PC-9 (cell line): ENCODE measurements around the gene PKD2. TPM values are rescaled to one million over a fixed set of nuclear protein-coding genes. Genes with fewer than 3 reads are reported as not detected.
A peak's percentile ranks its signal among the peaks of the same experiment; 100 is the strongest.

Source experiments
- BruUV-seq: library from RNA; stranded (reverse); fragments of 400-500 nt; replicated peaks from 2 replicates; lab custom pipeline; 2021; lab: Mats Ljungman, UMichigan
- CTCF ChIA-PET: fragments of 300-600 bp; sonication (Branson Sonifier 250); formaldehyde crosslinking; loops from one replicate; lab custom pipeline; 2022; ENCODE audit warnings: antibody characterized with exemption; lab: Charles Lee
- POLR2A ChIA-PET: fragments of 300-600 bp; sonication (Branson Sonifier 250); formaldehyde crosslinking; loops from one replicate; lab custom pipeline; 2022; ENCODE audit warnings: antibody characterized with exemption; ENCODE audit not compliant: unreplicated experiment; lab: Charles Lee
- DNase-seq, 2 experiments: peaks; one replicate each; pipeline versions ENCODE4 v3.0.0 to v3.0.0-alpha.2; 2015 to 2022; ENCODE audit warnings: mixed read lengths in 1 of 2
- H2AFZ ChIP-seq: fragments of 200-600 bp; sonication (generic); 2 replicates; pipeline ENCODE4 v1.8.1; 2017; ENCODE audit warnings: antibody characterized with exemption
- H3F3A ChIP-seq: fragments of 200-600 bp; sonication (generic); 2 replicates; pipeline ENCODE4 v1.8.1; 2017; ENCODE audit warnings: antibody characterized with exemption, mild to moderate bottlenecking, low read depth; ENCODE audit not compliant: insufficient read depth
- H3K27ac ChIP-seq: fragments of 200-600 bp; sonication (generic); 2 replicates; pipeline ENCODE4 v1.6.1; 2016; ENCODE audit warnings: mixed run types
- H3K27me3 ChIP-seq: fragments of 200-600 bp; sonication (generic); 2 replicates; pipeline ENCODE4 v1.6.1; 2016; ENCODE audit warnings: low read depth, mixed run types; ENCODE audit not compliant: insufficient read depth
- H3K36me3 ChIP-seq: fragments of 200-600 bp; sonication (generic); 2 replicates; pipeline ENCODE4 v1.6.1; 2016; ENCODE audit warnings: low read depth, mixed run types
- H3K4me1 ChIP-seq: fragments of 200-600 bp; sonication (generic); replicated peaks from 2 replicates; pipeline ENCODE4 v1.6.1; 2016; ENCODE audit warnings: mixed run types; ENCODE audit not compliant: insufficient read depth
- H3K4me2 ChIP-seq: fragments of 200-600 bp; sonication (generic); 2 replicates; pipeline ENCODE4 v1.6.1; 2017; ENCODE audit warnings: mixed run types
- H3K4me3 ChIP-seq: fragments of 200-600 bp; sonication (generic); 2 replicates; pipeline ENCODE4 v1.6.1; 2016; ENCODE audit warnings: mixed run types
- H3K79me2 ChIP-seq: fragments of 200-600 bp; sonication (generic); 2 replicates; pipeline ENCODE4 v1.6.1; 2017; ENCODE audit warnings: low read depth, mixed run types
- H3K9me2 ChIP-seq: fragments of 200-600 bp; sonication (generic); 2 replicates; pipeline ENCODE4 v1.8.1; 2017; ENCODE audit warnings: mild to moderate bottlenecking; ENCODE audit not compliant: insufficient read depth
- H3K9me3 ChIP-seq: fragments of 200-600 bp; sonication (generic); 2 replicates; pipeline ENCODE4 v1.8.1; 2016; ENCODE audit warnings: low read depth; ENCODE audit not compliant: insufficient read depth
- H4K20me1 ChIP-seq: fragments of 200-600 bp; sonication (generic); 2 replicates; pipeline ENCODE4 v1.8.1; 2017; ENCODE audit not compliant: insufficient read depth
- EZH2 ChIP-seq: fragments of 200-600 bp; sonication (generic); IDR thresholded peaks from 2 replicates; pipeline ENCODE4 v1.8.0; 2017; ENCODE audit warnings: antibody characterized with exemption, low read depth
- intact Hi-C: fragments of 100-400 bp; cut with micrococcal nuclease; formaldehyde crosslinking; loops from one replicate; pipeline ENCODE4 v1.10.0; 2022; ENCODE audit not compliant: unreplicated experiment
- total RNA-seq: library from RNA; stranded (reverse); gene quantifications from 2 replicates; pipeline ENCODE4 v1.2.3, GENCODE V29; 2021
- TF ChIP-seq, protein P1 (sequence below): fragments of 200-600 bp; sonication (generic); conservative IDR thresholded peaks from 2 replicates; pipeline ENCODE4 v1.6.1; 2017; ENCODE audit warnings: mixed run types, antibody characterized with exemption, mild to moderate bottlenecking, moderate library complexity

The PKD2 gene
- total RNA-seq, 1 experiment from 2014 or later, result 10.2 TPM

- ChIA-PET CTCF (interaction anchor here (0.7 to 2.2 kb wide), 4 partner anchors 11 to 305 kb away, joined by 3 to 21 read pairs (median 5); no protein-coding TSS in a partner anchor), POLR2A (interaction anchor here (0.5 to 0.7 kb wide), 2 partner anchors 89 to 326 kb away, joined by 3 to 7 read pairs; no protein-coding TSS in a partner anchor)
- no peaks in the 10 kb centered on the region for H3K9me3 ChIP-seq
- no peaks in the 10 kb centered on the region for H3K27me3 ChIP-seq
- H3K9me2 ChIP-seq, result no peaks in the 10 kb centered on the region
- no peaks in the 10 kb centered on the region for H3F3A ChIP-seq
- TF ChIP-seq, protein P1, sequence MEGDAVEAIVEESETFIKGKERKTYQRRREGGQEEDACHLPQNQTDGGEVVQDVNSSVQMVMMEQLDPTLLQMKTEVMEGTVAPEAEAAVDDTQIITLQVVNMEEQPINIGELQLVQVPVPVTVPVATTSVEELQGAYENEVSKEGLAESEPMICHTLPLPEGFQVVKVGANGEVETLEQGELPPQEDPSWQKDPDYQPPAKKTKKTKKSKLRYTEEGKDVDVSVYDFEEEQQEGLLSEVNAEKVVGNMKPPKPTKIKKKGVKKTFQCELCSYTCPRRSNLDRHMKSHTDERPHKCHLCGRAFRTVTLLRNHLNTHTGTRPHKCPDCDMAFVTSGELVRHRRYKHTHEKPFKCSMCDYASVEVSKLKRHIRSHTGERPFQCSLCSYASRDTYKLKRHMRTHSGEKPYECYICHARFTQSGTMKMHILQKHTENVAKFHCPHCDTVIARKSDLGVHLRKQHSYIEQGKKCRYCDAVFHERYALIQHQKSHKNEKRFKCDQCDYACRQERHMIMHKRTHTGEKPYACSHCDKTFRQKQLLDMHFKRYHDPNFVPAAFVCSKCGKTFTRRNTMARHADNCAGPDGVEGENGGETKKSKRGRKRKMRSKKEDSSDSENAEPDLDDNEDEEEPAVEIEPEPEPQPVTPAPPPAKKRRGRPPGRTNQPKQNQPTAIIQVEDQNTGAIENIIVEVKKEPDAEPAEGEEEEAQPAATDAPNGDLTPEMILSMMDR, result peak; percentile 69
- no peak for TF ChIP-seq EZH2
- H3K4me3 ChIP-seq, result no peak overlapping the region
- H3K27ac ChIP-seq, result no peak overlapping the region
- intact Hi-C loops, result loop anchor here (1.0 to 10.0 kb wide), 3 partner anchors 132 to 440 kb away; no protein-coding TSS in a partner anchor
- H2AFZ ChIP-seq, result no peak overlapping the region
- no TSS peak for BruUV-seq
- peak; percentile 35 to 56 for DNase-seq
- no peaks in the 10 kb centered on the region for H3K79me2 ChIP-seq
- no peaks in the 10 kb centered on the region for H4K20me1 ChIP-seq
- peaks cover 1% of the 10 kb centered on the region; the same call in 1 of the 2 replicates for H3K36me3 ChIP-seq
- no peak overlapping the region for H3K4me2 ChIP-seq
- no peaks in the 10 kb centered on the region for H3K4me1 ChIP-seq
These were observed 22.1 kb upstream of the PKD2 start for GRCh38 chr4:87985097-87985886.

- no TSS peak for BruUV-seq
- intact Hi-C loops, result loop anchor here (1.0 to 10.0 kb wide), 3 partner anchors 133 to 441 kb away; no protein-coding TSS in a partner anchor
These were observed 21.6 kb upstream of the PKD2 start for GRCh38 chr4:87985887-87986200.

DNA sequence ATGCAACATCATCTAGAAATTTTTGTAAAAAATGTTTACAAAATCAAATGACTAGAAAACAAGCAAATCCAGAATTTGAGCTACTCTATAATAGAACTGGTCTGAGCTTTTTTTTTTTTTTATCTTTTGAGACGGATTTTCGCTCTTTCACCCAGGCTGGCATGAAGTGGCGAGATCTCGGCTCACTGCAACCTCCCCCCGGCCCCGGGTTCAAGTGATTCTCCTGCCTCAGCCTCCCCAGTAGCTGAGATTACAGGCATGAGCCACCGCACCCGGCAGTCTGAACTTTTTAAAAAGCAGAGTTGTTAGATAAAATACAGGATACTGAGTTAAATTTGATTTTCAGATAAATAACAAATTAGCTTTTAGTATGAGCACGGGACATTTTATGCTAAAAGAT, 20.9 kb upstream of the PKD2 start:
- intact Hi-C loops, result loop anchor here (10.0 kb wide), 2 partner anchors 312 to 442 kb away; no protein-coding TSS in a partner anchor
- TF ChIP-seq, protein P1, result no peak
- no peak for TF ChIP-seq EZH2
- BruUV-seq, result no TSS peak
- H3K27me3 ChIP-seq, result no peaks in the 10 kb centered on the region
- no peak overlapping the region for H3K27ac ChIP-seq
- H3F3A ChIP-seq, result no peaks in the 10 kb centered on the region
- no peaks in the 10 kb centered on the region for H3K9me2 ChIP-seq
- POLR2A ChIA-PET, result no interaction called here
- no peak overlapping the region for H2AFZ ChIP-seq
- no peaks in the 10 kb centered on the region for H3K9me3 ChIP-seq
- H3K4me1 ChIP-seq, result no peaks in the 10 kb centered on the region
- DNase-seq, result no peak
- no peak overlapping the region for H3K4me2 ChIP-seq
- no peak overlapping the region for H3K4me3 ChIP-seq
- CTCF ChIA-PET, result interaction anchor here (0.6 to 2.2 kb wide), 2 partner anchors 27 to 134 kb away, joined by 3 to 21 read pairs; no protein-coding TSS in a partner anchor
- no peaks in the 10 kb centered on the region for H4K20me1 ChIP-seq
- H3K79me2 ChIP-seq, result no peaks in the 10 kb centered on the region
- no peaks in the 10 kb centered on the region; the same call in 1 of the 2 replicates for H3K36me3 ChIP-seq

More at GRCh38 chr4:87985887-87986200, 21.6 kb upstream of the PKD2 start:
- ChIA-PET CTCF (interaction anchor here (0.6 to 2.2 kb wide), 4 partner anchors 24 to 306 kb away, joined by 3 to 21 read pairs (median 4); no protein-coding TSS in a partner anchor), POLR2A (interaction anchor here (0.7 kb wide), 1 partner anchor 327 kb away, joined by 3 read pairs; no protein-coding TSS in a partner anchor)
- H3K4me1 ChIP-seq, result no peaks in the 10 kb centered on the region
- no peak overlapping the region for H3K27ac ChIP-seq
- H3K4me3 ChIP-seq, result no peak overlapping the region
- H2AFZ ChIP-seq, result no peak overlapping the region
- TF ChIP-seq, protein P1, result peak; percentile 35; the same call in 1 of the 2 replicates
- no peak for TF ChIP-seq EZH2
- H3K27me3 ChIP-seq, result no peaks in the 10 kb centered on the region
- H3F3A ChIP-seq, result no peaks in the 10 kb centered on the region
- H4K20me1 ChIP-seq, result no peaks in the 10 kb centered on the region
- H3K9me3 ChIP-seq, result no peaks in the 10 kb centered on the region
- H3K4me2 ChIP-seq, result no peak overlapping the region
- no peaks in the 10 kb centered on the region for H3K79me2 ChIP-seq
- DNase-seq, result no peak
- no peaks in the 10 kb centered on the region; the same call in 1 of the 2 replicates for H3K36me3 ChIP-seq
- H3K9me2 ChIP-seq, result no peaks in the 10 kb centered on the region
